ENCODE results near the gene PGM5. TPM values are rescaled to one million over a fixed set of nuclear protein-coding genes. Genes with fewer than 3 reads are reported as not detected.

Gene PGM5
- polyA plus RNA-seq, 1 donor (not counting 4 experiments of a cell fraction or from before 2014, with no cell fraction given): 0.18 TPM

DNA sequence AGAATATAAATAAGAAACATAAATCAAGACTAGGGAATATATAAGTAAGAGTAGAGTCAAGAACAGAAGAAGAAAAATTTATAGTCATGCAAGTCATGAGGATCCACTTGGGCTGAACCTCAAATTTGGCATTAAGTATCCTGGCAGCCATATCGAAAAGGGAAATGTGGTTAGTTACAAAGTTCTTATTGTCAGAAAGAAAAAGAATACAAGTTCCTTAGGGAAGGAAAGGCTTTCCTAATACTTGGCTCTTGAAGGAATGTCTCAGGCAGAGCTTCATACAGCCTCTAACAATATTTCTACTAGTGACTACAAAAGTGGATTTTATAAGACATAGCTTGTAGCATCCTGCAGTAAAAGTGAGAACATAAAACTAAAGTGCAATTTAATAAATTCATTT lies 138.8 kb downstream of the PGM5 start:
- FAIRE-seq (no peak), DNase-seq (ENCODE audit: low read depth, low spot score) (no peak)
- no peaks in the 10 kb centered on the region for H3K79me2 ChIP-seq (ENCODE audit: control insufficient read depth, insufficient read depth, low read length)
- H3K9ac ChIP-seq (ENCODE audit: control insufficient read depth, extremely low read depth, insufficient read depth, low read length): no peak overlapping the region
- H2AFZ ChIP-seq (ENCODE audit: control insufficient read depth, low read length): no peak overlapping the region
- dilution Hi-C loops (cut with MboI; ENCODE audit: extremely low pct_ligation_motif_present, low sequenced_read_pairs): no loop called here
- no peak overlapping the region for H3K4me3 ChIP-seq (ENCODE audit: control insufficient read depth in 2 of 3, extremely low read depth in 1 of 3, insufficient read depth in 2 of 3, low read depth in 1 of 3, low read length in 3 of 3)
- no peaks in the 10 kb centered on the region for H4K20me1 ChIP-seq (ENCODE audit: control insufficient read depth, extremely low read depth, insufficient read depth, low read length)
- H3K4me2 ChIP-seq (ENCODE audit: control insufficient read depth, extremely low read depth, insufficient read depth, low read depth, low read length): no peak overlapping the region
- H3K27ac ChIP-seq (ENCODE audit: control insufficient read depth, insufficient read depth, low read length): no peak overlapping the region
- H3K9me3 ChIP-seq (ENCODE audit: control insufficient read depth, low read depth, low read length): no peaks in the 10 kb centered on the region
- H3K4me1 ChIP-seq (ENCODE audit: control insufficient read depth, extremely low read depth, insufficient read depth, low read length): no peaks in the 10 kb centered on the region
- no peaks in the 10 kb centered on the region for H3K9me1 ChIP-seq (ENCODE audit: control insufficient read depth, extremely low read depth, insufficient read depth, low read length)
- H3K27me3 ChIP-seq (ENCODE audit: control insufficient read depth, extremely low read depth, insufficient read depth, low read length): no peaks in the 10 kb centered on the region
- TF ChIP-seq EZH2 (IDR thresholded peaks at IDR 0.05; ENCODE audit: low read length): no peak
- TF ChIP-seq, protein P1, sequence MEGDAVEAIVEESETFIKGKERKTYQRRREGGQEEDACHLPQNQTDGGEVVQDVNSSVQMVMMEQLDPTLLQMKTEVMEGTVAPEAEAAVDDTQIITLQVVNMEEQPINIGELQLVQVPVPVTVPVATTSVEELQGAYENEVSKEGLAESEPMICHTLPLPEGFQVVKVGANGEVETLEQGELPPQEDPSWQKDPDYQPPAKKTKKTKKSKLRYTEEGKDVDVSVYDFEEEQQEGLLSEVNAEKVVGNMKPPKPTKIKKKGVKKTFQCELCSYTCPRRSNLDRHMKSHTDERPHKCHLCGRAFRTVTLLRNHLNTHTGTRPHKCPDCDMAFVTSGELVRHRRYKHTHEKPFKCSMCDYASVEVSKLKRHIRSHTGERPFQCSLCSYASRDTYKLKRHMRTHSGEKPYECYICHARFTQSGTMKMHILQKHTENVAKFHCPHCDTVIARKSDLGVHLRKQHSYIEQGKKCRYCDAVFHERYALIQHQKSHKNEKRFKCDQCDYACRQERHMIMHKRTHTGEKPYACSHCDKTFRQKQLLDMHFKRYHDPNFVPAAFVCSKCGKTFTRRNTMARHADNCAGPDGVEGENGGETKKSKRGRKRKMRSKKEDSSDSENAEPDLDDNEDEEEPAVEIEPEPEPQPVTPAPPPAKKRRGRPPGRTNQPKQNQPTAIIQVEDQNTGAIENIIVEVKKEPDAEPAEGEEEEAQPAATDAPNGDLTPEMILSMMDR (optimal IDR thresholded peaks at IDR 0.05 in 1 of 3, IDR thresholded peaks at IDR 0.05 in 1 of 3, conservative IDR thresholded peaks at IDR 0.05 in 1 of 3; ENCODE audit: extremely low read depth in 1 of 3, insufficient read depth in 2 of 3, low read length in 3 of 3): no peak
- no peaks in the 10 kb centered on the region for H3K36me3 ChIP-seq (ENCODE audit: control insufficient read depth in 2 of 2, extremely low read depth in 1 of 2, insufficient read depth in 2 of 2, low read length in 2 of 2)

DNA sequence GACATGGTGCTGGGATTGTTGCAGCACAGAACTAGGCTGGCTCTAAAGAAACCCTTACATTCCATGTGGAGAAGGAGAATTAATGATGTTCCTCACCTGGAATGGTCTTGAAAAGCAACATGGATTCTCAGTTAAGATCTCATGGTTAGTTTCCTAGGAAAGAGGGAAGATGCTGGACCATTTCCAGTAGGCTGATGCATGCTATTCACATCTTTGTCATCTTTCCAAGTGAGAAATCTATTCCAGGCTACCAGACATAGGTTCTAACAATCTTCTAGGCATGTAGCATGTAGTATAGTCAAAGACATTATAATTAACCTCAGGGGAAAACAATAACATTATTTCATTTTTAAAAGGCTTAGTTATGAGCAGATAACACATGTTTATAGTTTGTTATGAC lies 139.9 kb downstream of the PGM5 start:
- Histone ChIP-seq H3K9me1 (ENCODE audit: control insufficient read depth, extremely low read depth, insufficient read depth, low read length) (no peaks in the 10 kb centered on the region), H3K4me1 (ENCODE audit: control insufficient read depth, extremely low read depth, insufficient read depth, low read length) (no peaks in the 10 kb centered on the region), H3K27me3 (ENCODE audit: control insufficient read depth, extremely low read depth, insufficient read depth, low read length) (no peaks in the 10 kb centered on the region), H3K4me3 (ENCODE audit: control insufficient read depth in 2 of 3, extremely low read depth in 1 of 3, insufficient read depth in 2 of 3, low read depth in 1 of 3, low read length in 3 of 3) (no peak overlapping the region), H3K27ac (ENCODE audit: control insufficient read depth, insufficient read depth, low read length) (no peak overlapping the region), H3K79me2 (ENCODE audit: control insufficient read depth, insufficient read depth, low read length) (no peaks in the 10 kb centered on the region), H3K9me3 (ENCODE audit: control insufficient read depth, low read depth, low read length) (no peaks in the 10 kb centered on the region), H3K4me2 (ENCODE audit: control insufficient read depth, extremely low read depth, insufficient read depth, low read depth, low read length) (no peak overlapping the region), H4K20me1 (ENCODE audit: control insufficient read depth, extremely low read depth, insufficient read depth, low read length) (no peaks in the 10 kb centered on the region), H3K9ac (ENCODE audit: control insufficient read depth, extremely low read depth, insufficient read depth, low read length) (no peak overlapping the region), H3K36me3 (ENCODE audit: control insufficient read depth in 2 of 2, extremely low read depth in 1 of 2, insufficient read depth in 2 of 2, low read length in 2 of 2) (no peaks in the 10 kb centered on the region), H2AFZ (ENCODE audit: control insufficient read depth, low read length) (no peak overlapping the region)
- DNase-seq (ENCODE audit: low read depth, low spot score) (no peak), FAIRE-seq (no peak)
- no peak for TF ChIP-seq EZH2 (IDR thresholded peaks at IDR 0.05; ENCODE audit: low read length)
- TF ChIP-seq, protein P1 (optimal IDR thresholded peaks at IDR 0.05 in 1 of 3, IDR thresholded peaks at IDR 0.05 in 1 of 3, conservative IDR thresholded peaks at IDR 0.05 in 1 of 3; ENCODE audit: extremely low read depth in 1 of 3, insufficient read depth in 2 of 3, low read length in 3 of 3): no peak
- dilution Hi-C loops (cut with MboI; ENCODE audit: extremely low pct_ligation_motif_present, low sequenced_read_pairs): no loop called here

Data from keratinocyte (primary cell).